Panc1 (cell line): ENCODE measurements around the gene OR51D1. TPM values are rescaled to one million over a fixed set of nuclear protein-coding genes. Genes with fewer than 3 reads are reported as not detected.

Experiments
- ATAC-seq: fragments of 200-7000 bp; cut with Tn5 transposase; 2 replicates; pipeline ENCODE4 v1.9.1; 2020; ENCODE audit warnings: mild to moderate bottlenecking, moderate library complexity
- BruUV-seq: library from RNA; stranded (reverse); fragments of 400-500 nt; replicated peaks from 2 replicates; lab custom pipeline; 2021; lab: Mats Ljungman, UMichigan
- CTCF ChIA-PET: fragments of 300-600 bp; sonication (Branson Sonifier 250); formaldehyde crosslinking; loops from one replicate; lab custom pipeline; 2022; ENCODE audit warnings: antibody characterized with exemption; lab: Charles Lee
- POLR2A ChIA-PET: fragments of 300-600 bp; sonication (Branson Sonifier 250); formaldehyde crosslinking; loops from one replicate; lab custom pipeline; 2022; ENCODE audit warnings: antibody characterized with exemption; lab: Charles Lee
- DNase-seq: peaks from one replicate; pipeline ENCODE4 v3.0.0-alpha.2; 2010; ENCODE audit warnings: low read depth, low spot score
- H3K27ac ChIP-seq: 2 replicates; pipeline ENCODE4 v1.5.1; 2011; ENCODE audit warnings: mild to moderate bottlenecking, low read length, inconsistent platforms
- H3K27me3 ChIP-seq: fragments of 200-500 bp; sonication (Bioruptor generic); 2 replicates; pipeline ENCODE4 v1.6.0; 2014; ENCODE audit warnings: low read length, inconsistent platforms; ENCODE audit not compliant: control insufficient read depth, insufficient read depth
- H3K36me3 ChIP-seq: fragments of 200-500 bp; sonication (Bioruptor generic); 2 replicates; pipeline ENCODE4 v1.5.1; 2014; ENCODE audit warnings: inconsistent platforms, mild to moderate bottlenecking, low read length, moderate library complexity; ENCODE audit not compliant: control insufficient read depth, insufficient read depth
- H3K4me1 ChIP-seq: 2 replicates; pipeline ENCODE4 v1.5.1; 2011; ENCODE audit warnings: inconsistent platforms, mild to moderate bottlenecking, low read length, moderate library complexity; ENCODE audit not compliant: control insufficient read depth, insufficient read depth
- H3K4me3 ChIP-seq, 2 experiments: 2 replicates each; pipeline ENCODE4 v1.5.1; 2011 to 2012; ENCODE audit warnings: low read depth in 2 of 2, low read length in 2 of 2, mild to moderate bottlenecking in 2 of 2, inconsistent platforms in 1 of 2, moderate library complexity in 1 of 2
- H3K9me3 ChIP-seq: fragments of 200-500 bp; sonication (Bioruptor generic); 2 replicates; pipeline ENCODE4 v1.5.1; 2014; ENCODE audit warnings: low read depth, mild to moderate bottlenecking, inconsistent platforms, low read length, moderate library complexity; ENCODE audit not compliant: control insufficient read depth, insufficient read depth
- SIN3A ChIP-seq: IDR thresholded peaks from 2 replicates; pipeline ENCODE4 v1.6.1; 2012; ENCODE audit warnings: low read depth, mild to moderate bottlenecking, low read length, moderate library complexity, borderline replicate concordance; ENCODE audit not compliant: insufficient read depth
- TCF7L2 ChIP-seq: IDR thresholded peaks from 2 replicates; pipeline ENCODE4 v1.6.1; 2011; ENCODE audit warnings: mild to moderate bottlenecking, low read depth, low read length, inconsistent platforms
- in situ Hi-C: cut with HindIII; loops from 2 replicates; pipeline ENCODE4 v1.10.0; 2016; ENCODE audit warnings: low sequenced_read_pairs, low pct_unique_long_range_greater_than_20kb
- intact Hi-C: fragments of 100-400 bp; cut with micrococcal nuclease; formaldehyde crosslinking; loops from one replicate; pipeline ENCODE4 v1.10.0; 2022; ENCODE audit not compliant: unreplicated experiment
- total RNA-seq: library from RNA; stranded (reverse); gene quantifications from one replicate; pipeline ENCODE4 v1.2.1, GENCODE V29; 2021; ENCODE audit not compliant: unreplicated experiment
- TF ChIP-seq, protein P1 (sequence below): fragments of 450-650 bp; IDR thresholded peaks from 2 replicates; pipeline ENCODE4 v1.5.1; 2017; ENCODE audit warnings: mild to moderate bottlenecking
- TF ChIP-seq, protein P2 (sequence below), 2 experiments: IDR thresholded peaks; 2 replicates each; pipeline ENCODE4 v1.6.1; 2011 to 2012; ENCODE audit warnings: low read depth in 2 of 2, control low read depth in 1 of 2, low read length in 1 of 2, mild to moderate bottlenecking in 1 of 2, moderate library complexity in 1 of 2; ENCODE audit not compliant: insufficient read depth in 1 of 2

Gene OR51D1
- total RNA-seq, 1 experiment from 2014 or later = not detected

GRCh38 chr11:4619514-4619913, 17.8 kb upstream of the OR51D1 start:
- H3K4me3 ChIP-seq = no peak overlapping the region
- ATAC-seq (no peak), DNase-seq (no peak)
- TF ChIP-seq, protein P1, sequence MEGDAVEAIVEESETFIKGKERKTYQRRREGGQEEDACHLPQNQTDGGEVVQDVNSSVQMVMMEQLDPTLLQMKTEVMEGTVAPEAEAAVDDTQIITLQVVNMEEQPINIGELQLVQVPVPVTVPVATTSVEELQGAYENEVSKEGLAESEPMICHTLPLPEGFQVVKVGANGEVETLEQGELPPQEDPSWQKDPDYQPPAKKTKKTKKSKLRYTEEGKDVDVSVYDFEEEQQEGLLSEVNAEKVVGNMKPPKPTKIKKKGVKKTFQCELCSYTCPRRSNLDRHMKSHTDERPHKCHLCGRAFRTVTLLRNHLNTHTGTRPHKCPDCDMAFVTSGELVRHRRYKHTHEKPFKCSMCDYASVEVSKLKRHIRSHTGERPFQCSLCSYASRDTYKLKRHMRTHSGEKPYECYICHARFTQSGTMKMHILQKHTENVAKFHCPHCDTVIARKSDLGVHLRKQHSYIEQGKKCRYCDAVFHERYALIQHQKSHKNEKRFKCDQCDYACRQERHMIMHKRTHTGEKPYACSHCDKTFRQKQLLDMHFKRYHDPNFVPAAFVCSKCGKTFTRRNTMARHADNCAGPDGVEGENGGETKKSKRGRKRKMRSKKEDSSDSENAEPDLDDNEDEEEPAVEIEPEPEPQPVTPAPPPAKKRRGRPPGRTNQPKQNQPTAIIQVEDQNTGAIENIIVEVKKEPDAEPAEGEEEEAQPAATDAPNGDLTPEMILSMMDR = peak; percentile 5; the same call in 1 of the 2 replicates
- TF ChIP-seq SIN3A = no peak
- BruUV-seq = no TSS peak
- peaks cover 10% of the 10 kb centered on the region; the same call in 1 of the 2 replicates for H3K27me3 ChIP-seq
- in situ Hi-C loops (no loop called here), intact Hi-C loops (no loop called here)
- CTCF ChIA-PET = no interaction called here
- no peaks in the 10 kb centered on the region for H3K4me1 ChIP-seq
- POLR2A ChIA-PET = no interaction called here
- H3K9me3 ChIP-seq = no peaks in the 10 kb centered on the region; the same call in 1 of the 2 replicates
- H3K36me3 ChIP-seq = no peaks in the 10 kb centered on the region
- H3K27ac ChIP-seq = no peak overlapping the region

- Histone ChIP-seq H3K9me3 (no peaks in the 10 kb centered on the region; the same call in 1 of the 2 replicates), H3K4me1 (no peaks in the 10 kb centered on the region), H3K27me3 (peaks cover 3% of the 10 kb centered on the region; the same call in 1 of the 2 replicates), H3K36me3 (no peaks in the 10 kb centered on the region), H3K27ac (no peak overlapping the region), H3K4me3 (no peak overlapping the region)
- BruUV-seq = no TSS peak
- ATAC-seq (peak; percentile 99), DNase-seq (peak; percentile 60)
- TF ChIP-seq TCF7L2 = no peak
- TF ChIP-seq, protein P1 = peak; percentile 88
- in situ Hi-C loops = no loop called here
- POLR2A ChIA-PET = no interaction called here
- intact Hi-C loops = loop anchor here (1.0 to 10.0 kb wide), 5 partner anchors 378 to 1688 kb away; partner anchors contain the start of genes OR51V1 and OR52N2
- CTCF ChIA-PET = interaction anchor here (0.6 to 2.8 kb wide), 2 partner anchors 10 to 444 kb away, joined by 3 to 12 read pairs; partner anchors contain the start of gene OR51D1
Measured at GRCh38 chr11:4626207-4627099, 10.8 kb upstream of the OR51D1 start.

DNA sequence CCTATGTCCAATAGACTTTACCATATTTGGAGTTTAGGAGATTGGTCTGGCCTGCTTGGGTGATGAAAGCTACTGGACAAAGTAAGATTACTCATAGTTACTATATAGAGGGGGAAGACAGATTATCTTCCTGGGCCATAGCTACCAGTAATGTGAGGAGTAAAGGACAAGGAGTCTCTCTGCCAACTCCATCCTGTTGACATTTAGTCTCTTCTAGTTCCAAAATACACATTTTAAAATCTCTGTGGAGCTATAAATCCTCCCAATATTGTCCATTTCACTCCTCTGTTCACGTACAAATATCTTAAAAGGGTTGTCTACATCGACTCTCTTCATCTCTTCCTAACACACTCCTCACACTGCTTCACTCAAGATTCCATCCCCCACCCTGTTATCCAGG, 1.1 kb upstream of the OR51D1 start:
- DNase-seq (no peak), ATAC-seq (no peak)
- in situ Hi-C loops (no loop called here), intact Hi-C loops (loop anchor here (2.0 to 10.0 kb wide), 2 partner anchors 191 to 459 kb away; no protein-coding TSS in a partner anchor)
- BruUV-seq = no TSS peak
- Histone ChIP-seq H3K27me3 (peaks cover 6% of the 10 kb centered on the region; the same call in 1 of the 2 replicates), H3K4me1 (no peaks in the 10 kb centered on the region), H3K27ac (no peak overlapping the region), H3K36me3 (no peaks in the 10 kb centered on the region), H3K4me3 (no peak overlapping the region), H3K9me3 (no peaks in the 10 kb centered on the region)
- TF ChIP-seq, protein P2, sequence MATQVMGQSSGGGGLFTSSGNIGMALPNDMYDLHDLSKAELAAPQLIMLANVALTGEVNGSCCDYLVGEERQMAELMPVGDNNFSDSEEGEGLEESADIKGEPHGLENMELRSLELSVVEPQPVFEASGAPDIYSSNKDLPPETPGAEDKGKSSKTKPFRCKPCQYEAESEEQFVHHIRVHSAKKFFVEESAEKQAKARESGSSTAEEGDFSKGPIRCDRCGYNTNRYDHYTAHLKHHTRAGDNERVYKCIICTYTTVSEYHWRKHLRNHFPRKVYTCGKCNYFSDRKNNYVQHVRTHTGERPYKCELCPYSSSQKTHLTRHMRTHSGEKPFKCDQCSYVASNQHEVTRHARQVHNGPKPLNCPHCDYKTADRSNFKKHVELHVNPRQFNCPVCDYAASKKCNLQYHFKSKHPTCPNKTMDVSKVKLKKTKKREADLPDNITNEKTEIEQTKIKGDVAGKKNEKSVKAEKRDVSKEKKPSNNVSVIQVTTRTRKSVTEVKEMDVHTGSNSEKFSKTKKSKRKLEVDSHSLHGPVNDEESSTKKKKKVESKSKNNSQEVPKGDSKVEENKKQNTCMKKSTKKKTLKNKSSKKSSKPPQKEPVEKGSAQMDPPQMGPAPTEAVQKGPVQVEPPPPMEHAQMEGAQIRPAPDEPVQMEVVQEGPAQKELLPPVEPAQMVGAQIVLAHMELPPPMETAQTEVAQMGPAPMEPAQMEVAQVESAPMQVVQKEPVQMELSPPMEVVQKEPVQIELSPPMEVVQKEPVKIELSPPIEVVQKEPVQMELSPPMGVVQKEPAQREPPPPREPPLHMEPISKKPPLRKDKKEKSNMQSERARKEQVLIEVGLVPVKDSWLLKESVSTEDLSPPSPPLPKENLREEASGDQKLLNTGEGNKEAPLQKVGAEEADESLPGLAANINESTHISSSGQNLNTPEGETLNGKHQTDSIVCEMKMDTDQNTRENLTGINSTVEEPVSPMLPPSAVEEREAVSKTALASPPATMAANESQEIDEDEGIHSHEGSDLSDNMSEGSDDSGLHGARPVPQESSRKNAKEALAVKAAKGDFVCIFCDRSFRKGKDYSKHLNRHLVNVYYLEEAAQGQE (IDR thresholded peaks at IDR 0.05; ENCODE audit: insufficient read depth in 1 of 2, low read depth in 2 of 2, low read length in 1 of 2) = no peak
- no peak for TF ChIP-seq SIN3A
- POLR2A ChIA-PET = interaction anchor here (0.6 kb wide), 1 partner anchor 8 kb away, joined by 3 read pairs; no protein-coding TSS in a partner anchor
- CTCF ChIA-PET = interaction anchor here (1.4 to 2.5 kb wide), 5 partner anchors 9 to 368 kb away, joined by 3 to 13 read pairs (median 8); no protein-coding TSS in a partner anchor
